Endothelial cell of umbilical vein (primary cell): ENCODE measurements around the gene PDS5B. TPM values are rescaled to one million over a fixed set of nuclear protein-coding genes. Genes with fewer than 3 reads are reported as not detected.

Source experiments
- BruUV-seq: library from RNA; stranded (reverse); fragments of 400-500 nt; replicated peaks from 2 replicates; lab custom pipeline; 2021; lab: Mats Ljungman, UMichigan
- CTCF ChIA-PET: fragments of 300-600, 350-600 bp; sonication (Branson Sonifier 250); formaldehyde crosslinking; loops from one replicate; lab custom pipeline; 2021; ENCODE audit warnings: antibody characterized with exemption, inconsistent platforms; lab: Charles Lee
- POLR2A ChIA-PET: fragments of 300-600, 350-600 bp; sonication (Branson Sonifier 250); formaldehyde crosslinking; loops from one replicate; lab custom pipeline; 2021; ENCODE audit warnings: antibody characterized with exemption, inconsistent platforms; lab: Charles Lee
- DNase-seq: peaks from one replicate; pipeline ENCODE4 v3.0.0-alpha.2; 2011; ENCODE audit warnings: low read depth, low spot score
- FAIRE-seq: peaks from 2 replicates; lab custom pipeline; 2011; peaks lifted over from hg19 to GRCh38; lab: Jason Lieb, UNC
- H2AFZ ChIP-seq: 2 replicates; pipeline ENCODE4 v1.6.0; 2012; ENCODE audit warnings: low read depth, low read length, control low read depth, inconsistent platforms
- H3K27ac ChIP-seq: 2 replicates; pipeline ENCODE4 v1.5.1; 2011; ENCODE audit warnings: low read depth, mild to moderate bottlenecking, control low read depth, low read length, moderate library complexity; ENCODE audit not compliant: insufficient read depth
- H3K27me3 ChIP-seq, 2 experiments: 2 replicates each; pipeline versions ENCODE4 v1.6.0 to v1.6.1; 2011; ENCODE audit warnings: low read length in 2 of 2, mixed read lengths in 1 of 2; ENCODE audit not compliant: control insufficient read depth in 2 of 2, insufficient read depth in 2 of 2
- H3K36me3 ChIP-seq, 2 experiments: 2 replicates in 1 of 2; 3 replicates in 1 of 2; pipeline ENCODE4 v1.5.1; 2011; ENCODE audit warnings: low read length in 2 of 2, mild to moderate bottlenecking in 1 of 2, moderate library complexity in 1 of 2; ENCODE audit not compliant: control insufficient read depth in 2 of 2, insufficient read depth in 2 of 2; ENCODE audit errors: extremely low read depth in 1 of 2
- H3K4me1 ChIP-seq: 3 replicates; pipeline ENCODE4 v1.5.1; 2011; ENCODE audit warnings: mild to moderate bottlenecking, low read length; ENCODE audit not compliant: control insufficient read depth, insufficient read depth; ENCODE audit errors: extremely low read depth
- H3K4me2 ChIP-seq: 2 replicates; pipeline ENCODE4 v1.6.1; 2011; ENCODE audit warnings: low read length, control low read depth, mixed read lengths; ENCODE audit not compliant: insufficient read depth
- H3K4me3 ChIP-seq, 3 experiments: fragments of 200-600 bp in 1 of 3; sonication (generic), shearing (Covaris generic) in 1 of 3; replicated peaks in 1 of 3; 2 replicates each; pipeline ENCODE4 v1.5.1; 2011 to 2016; ENCODE audit warnings: control low read depth in 3 of 3, low read length in 3 of 3, mild to moderate bottlenecking in 2 of 3, inconsistent platforms in 1 of 3, low read depth in 1 of 3, moderate library complexity in 1 of 3; ENCODE audit not compliant: insufficient read depth in 1 of 3
- H3K79me2 ChIP-seq: 2 replicates; pipeline ENCODE4 v1.6.0; 2012; ENCODE audit warnings: low read length, inconsistent platforms; ENCODE audit not compliant: control insufficient read depth, insufficient read depth
- H3K9ac ChIP-seq: replicated peaks from 2 replicates; pipeline ENCODE3; 2011; ENCODE audit warnings: low read length, control low read depth; ENCODE audit not compliant: insufficient read depth; ENCODE audit errors: extremely low read depth
- H3K9me1 ChIP-seq: replicated peaks from 3 replicates; pipeline ENCODE4 v1.6.0; 2011; ENCODE audit warnings: mild to moderate bottlenecking, low read length; ENCODE audit not compliant: control insufficient read depth, insufficient read depth; ENCODE audit errors: extremely low read depth
- H3K9me3 ChIP-seq: replicated peaks from 2 replicates; pipeline ENCODE4 v1.5.1; 2012; ENCODE audit warnings: low read length, inconsistent platforms; ENCODE audit not compliant: control insufficient read depth, insufficient read depth
- H4K20me1 ChIP-seq: replicated peaks from 2 replicates; pipeline ENCODE3; 2011; ENCODE audit warnings: mild to moderate bottlenecking, low read length; ENCODE audit not compliant: control insufficient read depth, insufficient read depth; ENCODE audit errors: extremely low read depth
- CTCF ChIP-seq, 2 donors: IDR thresholded peaks; 1 replicate in 1 of 2; 2 replicates in 1 of 2; pipeline ENCODE4 v1.5.1; 2011; ENCODE audit warnings: low read length in 2 of 2, mild to moderate bottlenecking in 2 of 2, moderate library complexity in 2 of 2, control low read depth in 1 of 2, inconsistent platforms in 1 of 2, low read depth in 1 of 2; ENCODE audit not compliant: insufficient read depth in 1 of 2; ENCODE audit errors: extremely low read depth in 1 of 2
- EZH2 ChIP-seq: IDR thresholded peaks from 2 replicates; pipeline ENCODE4 v1.6.1; 2012; ENCODE audit warnings: borderline replicate concordance, low read depth, mild to moderate bottlenecking, moderate library complexity, low read length, inconsistent platforms; ENCODE audit not compliant: severe bottlenecking
- FOS ChIP-seq: IDR thresholded peaks from 2 replicates; pipeline ENCODE4 v1.6.1; 2011; ENCODE audit warnings: mild to moderate bottlenecking, low read length, moderate library complexity, borderline replicate concordance; ENCODE audit not compliant: insufficient read depth
- GATA2 ChIP-seq: IDR thresholded peaks from 2 replicates; pipeline ENCODE4 v1.7.0; 2011; ENCODE audit warnings: low read depth, mild to moderate bottlenecking, moderate library complexity, mixed read lengths, low read length; ENCODE audit not compliant: insufficient read length, insufficient read depth
- JUN ChIP-seq: IDR thresholded peaks from 2 replicates; pipeline ENCODE4 v1.6.1; 2011; ENCODE audit warnings: borderline replicate concordance, low read depth; ENCODE audit not compliant: insufficient read length, insufficient read depth
- MAX ChIP-seq: IDR thresholded peaks from 2 replicates; pipeline ENCODE4 v1.6.1; 2011; ENCODE audit not compliant: insufficient read depth, insufficient read length
- MYC ChIP-seq: IDR thresholded peaks from one replicate; pipeline ENCODE4 v1.6.1; 2011; ENCODE audit warnings: mild to moderate bottlenecking, low read depth, low read length
- POLR2A ChIP-seq: IDR thresholded peaks from 2 replicates; pipeline ENCODE4 v1.6.1; 2012; ENCODE audit warnings: low read depth, mild to moderate bottlenecking, control low read depth, low read length
- POLR2AphosphoS5 ChIP-seq: IDR thresholded peaks from 2 replicates; pipeline ENCODE4 v1.6.1; 2012; ENCODE audit warnings: low read depth, mild to moderate bottlenecking, control low read depth, low read length, moderate library complexity; ENCODE audit not compliant: insufficient read depth
- dilution Hi-C: fragments of 300-500 bp; cut with MboI; formaldehyde crosslinking; loops from one replicate; pipeline ENCODE4 v1.15.0; 2019; ENCODE audit warnings: low sequenced_read_pairs; ENCODE audit not compliant: extremely low pct_ligation_motif_present
- intact Hi-C: fragments of 100-400 bp; cut with micrococcal nuclease; formaldehyde crosslinking; loops from one replicate; pipeline ENCODE4 v1.10.0; 2022
- polyA plus RNA-seq, 4 experiments: library from polyadenylated mRNA; depleted of rRNA in 3 of 4; stranded (reverse) in 3 of 4; unstranded in 1 of 4; fragments of >200 nt; gene quantifications; 2 replicates each; pipeline versions ENCODE4 v1.2.1 to v1.2.3, GENCODE V29; 2011 to 2012; ENCODE audit warnings: missing spikeins in 1 of 4
- total RNA-seq: library from RNA; stranded (reverse); gene quantifications from 2 replicates; pipeline ENCODE4 v1.2.3, GENCODE V29; 2021

Gene PDS5B
- total and polyA plus RNA-seq, 2 donors (not counting 3 experiments of a cell fraction or from before 2014, with no cell fraction given): 3.9 to 40.3 TPM

DNA sequence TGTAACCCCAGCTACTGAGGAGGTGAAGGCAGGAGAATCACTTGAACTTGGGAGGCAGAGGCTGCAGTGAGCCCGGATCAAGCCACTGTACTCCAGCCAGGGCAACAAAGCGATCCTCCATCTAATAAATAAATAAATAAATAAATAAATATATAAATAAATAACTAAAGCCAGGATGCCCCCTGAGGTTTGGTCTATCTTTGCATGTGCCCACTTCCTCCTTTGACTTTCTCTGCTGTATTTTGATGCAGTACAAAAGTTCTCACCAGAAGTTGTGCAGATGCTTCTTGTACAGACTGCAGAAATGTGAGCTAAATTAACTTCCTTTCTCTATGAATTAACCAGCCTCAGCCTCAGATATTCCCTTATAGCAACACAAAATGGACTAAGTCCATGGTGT, 41.2 kb upstream of the PDS5B start:
- H3K4me3 ChIP-seq: no peak overlapping the region
- peaks cover 5% of the 10 kb centered on the region in 2 experiments for H3K27me3 ChIP-seq
- no peaks in the 10 kb centered on the region for H4K20me1 ChIP-seq
- no peaks in the 10 kb centered on the region for H3K9me1 ChIP-seq
- H3K27ac ChIP-seq: no peak overlapping the region
- TF ChIP-seq EZH2 (no peak), GATA2 (no peak), POLR2AphosphoS5 (no peak), CTCF (IDR thresholded peaks at IDR 0.05; ENCODE audit: extremely low read depth in 1 of 2, insufficient read depth in 1 of 2, low read depth in 1 of 2, low read length in 2 of 2) (no peak), POLR2A (no peak), MAX (no peak), FOS (no peak), JUN (no peak), MYC (no peak)
- no peak for DNase-seq
- H3K9me3 ChIP-seq: no peaks in the 10 kb centered on the region
- BruUV-seq: no TSS peak
- H3K9ac ChIP-seq: no peak overlapping the region
- no peaks in the 10 kb centered on the region for H3K79me2 ChIP-seq
- no peaks in the 10 kb centered on the region for H3K36me3 ChIP-seq
- intact Hi-C loops: no loop called here
- no peak overlapping the region for H3K4me2 ChIP-seq
- dilution Hi-C loops: no loop called here
- no peaks in the 10 kb centered on the region for H3K4me1 ChIP-seq
- no peak for FAIRE-seq
- ChIA-PET CTCF (no interaction called here), POLR2A (no interaction called here)
- H2AFZ ChIP-seq: no peak overlapping the region
